ENCODE results near the gene MAG. TPM values are rescaled to one million over a fixed set of nuclear protein-coding genes. Genes with fewer than 3 reads are reported as not detected.
"Not testable (repeated sequence)": the region's sequence is repeated elsewhere in the genome, so short reads cannot be mapped to it uniquely, and the experiment has no call there.

Gene MAG
- total RNA-seq, 1 donor from 2014 or later, result not detected

DNA sequence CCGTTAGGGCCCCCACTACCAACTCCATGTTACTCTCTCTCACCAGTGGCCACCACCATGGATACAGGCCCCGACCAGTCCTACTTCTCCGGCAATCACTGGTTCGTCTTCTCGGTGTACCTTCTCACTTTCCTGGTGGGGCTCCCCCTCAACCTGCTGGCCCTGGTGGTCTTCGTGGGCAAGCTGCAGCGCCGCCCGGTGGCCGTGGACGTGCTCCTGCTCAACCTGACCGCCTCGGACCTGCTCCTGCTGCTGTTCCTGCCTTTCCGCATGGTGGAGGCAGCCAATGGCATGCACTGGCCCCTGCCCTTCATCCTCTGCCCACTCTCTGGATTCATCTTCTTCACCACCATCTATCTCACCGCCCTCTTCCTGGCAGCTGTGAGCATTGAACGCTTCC is 66.9 kb downstream of the MAG start:
- not testable (repeated sequence) for DNase-seq (ENCODE audit: low spot score)

DNA sequence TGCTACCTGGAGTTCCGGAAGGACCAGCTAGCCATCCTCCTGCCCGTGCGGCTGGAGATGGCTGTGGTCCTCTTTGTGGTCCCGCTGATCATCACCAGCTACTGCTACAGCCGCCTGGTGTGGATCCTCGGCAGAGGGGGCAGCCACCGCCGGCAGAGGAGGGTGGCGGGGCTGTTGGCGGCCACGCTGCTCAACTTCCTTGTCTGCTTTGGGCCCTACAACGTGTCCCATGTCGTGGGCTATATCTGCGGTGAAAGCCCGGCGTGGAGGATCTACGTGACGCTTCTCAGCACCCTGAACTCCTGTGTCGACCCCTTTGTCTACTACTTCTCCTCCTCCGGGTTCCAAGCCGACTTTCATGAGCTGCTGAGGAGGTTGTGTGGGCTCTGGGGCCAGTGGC is 67.4 kb downstream of the MAG start:
- DNase-seq (ENCODE audit: low spot score), result not testable (repeated sequence)

DNA sequence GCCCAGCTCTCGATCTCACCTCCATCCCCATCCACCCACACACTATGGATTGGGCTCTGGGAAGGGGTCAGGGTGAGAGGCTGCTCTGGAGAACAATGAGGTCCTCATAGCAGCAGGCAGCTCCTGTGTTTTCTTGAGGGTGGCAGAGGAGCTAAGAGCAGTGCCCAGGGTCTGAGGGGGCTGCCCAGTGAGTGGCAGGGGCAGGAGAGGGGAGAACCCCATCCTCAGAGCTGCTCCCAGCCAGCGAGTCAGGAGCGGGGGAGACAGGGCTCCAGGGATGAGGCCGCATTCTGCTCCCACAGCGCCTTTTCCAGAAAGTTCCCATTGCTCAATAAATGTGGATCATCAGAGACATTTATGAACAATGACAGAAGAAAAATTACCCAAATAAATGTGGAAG is 68.1 kb downstream of the MAG start:
- not testable (repeated sequence) for DNase-seq (ENCODE audit: low spot score)

GRCh38 chr19:35360880-35361420 is 69.0 kb downstream of the MAG start:
- no peak for DNase-seq (ENCODE audit: low spot score)

DNA sequence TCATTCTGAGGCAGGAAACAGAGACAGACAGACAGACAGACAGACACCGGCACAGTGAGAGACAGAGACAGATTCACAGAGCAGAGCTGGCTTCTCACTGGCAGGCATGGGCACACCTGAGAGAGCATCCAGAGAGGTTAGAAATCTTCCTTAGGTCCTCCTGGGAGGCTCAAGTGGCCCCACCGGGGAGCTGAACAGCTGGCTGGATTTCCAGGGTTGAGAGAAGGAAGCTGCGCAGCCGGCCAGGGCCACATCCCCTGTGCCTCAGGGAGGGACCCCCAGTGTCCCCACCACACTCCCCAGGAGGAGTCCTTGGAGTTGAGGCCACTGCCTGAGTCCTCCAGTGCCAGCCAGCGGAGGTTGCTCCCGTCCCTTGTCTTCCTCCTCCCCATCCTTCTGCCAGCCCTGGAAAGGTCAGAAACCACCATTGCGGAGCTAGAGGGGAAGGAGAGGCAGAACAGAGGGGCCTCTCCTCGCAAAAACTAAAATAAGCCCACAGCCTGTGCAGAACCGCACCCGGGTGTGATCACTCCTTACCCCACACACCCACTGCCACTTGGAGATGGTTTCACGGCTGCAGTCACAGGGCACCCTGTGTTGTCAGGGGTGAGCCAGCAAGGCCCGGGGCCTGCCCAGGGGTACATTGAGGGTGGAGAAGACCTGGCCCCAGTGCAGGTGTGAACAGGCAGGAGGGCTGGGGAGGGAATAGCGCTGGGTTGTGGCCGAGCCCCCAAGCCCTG is 70.5 kb downstream of the MAG start:
- no peak for DNase-seq (ENCODE audit: low spot score)

GRCh38 chr19:35363001-35363590 is 71.1 kb downstream of the MAG start:
- no peak for DNase-seq (ENCODE audit: low spot score)

Other genes with a start within 250 kb of the MAG start
- gene FXYD3, start 176.3 kb upstream of the MAG start, total RNA-seq (ENCODE audit: insufficient read depth, low replicate concordance), result 26.7 TPM
- 10.6 TPM for gene LGI4, start 157.1 kb upstream of the MAG start, total RNA-seq (ENCODE audit: insufficient read depth, low replicate concordance)
- gene FXYD1, start 153.3 kb upstream of the MAG start, total RNA-seq (ENCODE audit: insufficient read depth, low replicate concordance), result 3.4 TPM
- 1.2 TPM for gene FXYD7, start 148.9 kb upstream of the MAG start, total RNA-seq (ENCODE audit: insufficient read depth, low replicate concordance)
- gene FXYD5, start 137.4 kb upstream of the MAG start, total RNA-seq (ENCODE audit: insufficient read depth, low replicate concordance), result 12.5 TPM
- gene FAM187B, start 63.4 kb upstream of the MAG start, total RNA-seq (ENCODE audit: insufficient read depth, low replicate concordance), result 0.48 TPM
- gene LSR, start 43.2 kb upstream of the MAG start, total RNA-seq (ENCODE audit: insufficient read depth, low replicate concordance), result 4.1 TPM
- 40.2 TPM for gene USF2, start 23.2 kb upstream of the MAG start, total RNA-seq (ENCODE audit: insufficient read depth, low replicate concordance)
- 1.2 TPM for gene HAMP, start 9.6 kb upstream of the MAG start, total RNA-seq (ENCODE audit: insufficient read depth, low replicate concordance)
- 13.0 TPM for gene CD22, start 37.0 kb downstream of the MAG start, total RNA-seq (ENCODE audit: insufficient read depth, low replicate concordance)
- 0.48 TPM for gene FFAR1, start 55.7 kb downstream of the MAG start, total RNA-seq (ENCODE audit: insufficient read depth, low replicate concordance)
- gene FFAR3, start 66.3 kb downstream of the MAG start, total RNA-seq (ENCODE audit: insufficient read depth, low replicate concordance), result 7.0 TPM
- not detected for gene GPR42, start 78.9 kb downstream of the MAG start, total RNA-seq (ENCODE audit: insufficient read depth, low replicate concordance)
- gene FFAR2, start 156.1 kb downstream of the MAG start, total RNA-seq (ENCODE audit: insufficient read depth, low replicate concordance), result 0.72 TPM
- 56.1 TPM for gene KRTDAP, start 198.3 kb downstream of the MAG start, total RNA-seq (ENCODE audit: insufficient read depth, low replicate concordance)
- 11.8 TPM for gene DMKN, start 221.5 kb downstream of the MAG start, total RNA-seq (ENCODE audit: insufficient read depth, low replicate concordance)
- gene SBSN, start 236.2 kb downstream of the MAG start, total RNA-seq (ENCODE audit: insufficient read depth, low replicate concordance), result 2.2 TPM
- gene GAPDHS, start 241.3 kb downstream of the MAG start, total RNA-seq (ENCODE audit: insufficient read depth, low replicate concordance), result not detected